Natural killer cell (primary cell): ENCODE results near the gene MKS1. TPM values are rescaled to one million over a fixed set of nuclear protein-coding genes. Genes with fewer than 3 reads are reported as not detected.

Source experiments
- ATAC-seq, 3 donors: fragments of 150-1000 bp in 2 of 3; fragments of 200-7000 bp in 1 of 3; cut with Tn5 transposase; 1 replicate in 1 of 3; 2 replicates in 2 of 3; pipeline ENCODE4 v1.10.0; 2021; ENCODE audit warnings: mild to moderate bottlenecking in 2 of 3, moderate library complexity in 2 of 3
- DNase-seq, 2 donors: peaks; one replicate each; pipeline versions ENCODE4 v3.0.0 to v3.0.0-alpha.2; 2013 to 2021; ENCODE audit warnings: mixed read lengths in 1 of 2
- H3K27ac ChIP-seq: one replicate; pipeline ENCODE4 v1.5.1; 2013; ENCODE audit warnings: mild to moderate bottlenecking, low read length
- H3K27me3 ChIP-seq: one replicate; pipeline ENCODE4 v1.6.1; 2013; ENCODE audit warnings: low read length; ENCODE audit not compliant: control insufficient read depth, insufficient read depth
- H3K36me3 ChIP-seq: one replicate; pipeline ENCODE4 v1.6.1; 2013; ENCODE audit warnings: low read length; ENCODE audit not compliant: control insufficient read depth, insufficient read depth
- H3K4me1 ChIP-seq: one replicate; pipeline ENCODE4 v1.6.1; 2013; ENCODE audit warnings: low read length; ENCODE audit not compliant: control insufficient read depth, insufficient read depth
- H3K4me3 ChIP-seq: one replicate; pipeline ENCODE4 v1.5.1; 2013; ENCODE audit warnings: low read length
- H3K9me3 ChIP-seq: one replicate; pipeline ENCODE4 v1.6.1; 2013; ENCODE audit warnings: low read length; ENCODE audit not compliant: control insufficient read depth, insufficient read depth
- H3K27ac Mint-ChIP-seq, 2 donors: one replicate each; pipeline ENCODE4 v1.8.0; 2022; ENCODE audit warnings: mild to moderate bottlenecking in 2 of 2, mixed read lengths in 2 of 2, moderate library complexity in 1 of 2
- H3K27me3 Mint-ChIP-seq, 2 donors: one replicate each; pipeline ENCODE4 v1.8.0; 2022; ENCODE audit warnings: low read depth in 2 of 2, mixed read lengths in 2 of 2
- H3K36me3 Mint-ChIP-seq: one replicate; pipeline ENCODE4 v1.8.0; 2022; ENCODE audit warnings: mixed read lengths
- H3K4me1 Mint-ChIP-seq, 2 donors: one replicate each; pipeline ENCODE4 v1.8.0; 2022; ENCODE audit warnings: mixed read lengths in 2 of 2
- H3K4me3 Mint-ChIP-seq: one replicate; pipeline ENCODE4 v1.8.0; 2022; ENCODE audit warnings: mild to moderate bottlenecking, moderate library complexity, mixed read lengths
- H3K9me3 Mint-ChIP-seq, 2 donors: one replicate each; pipeline ENCODE4 v1.8.0; 2022; ENCODE audit warnings: mixed read lengths in 2 of 2
- WGBS: methylation state at CpG from one replicate; pipeline ENCODE4 v1.1.7; 2013; ENCODE audit warnings: missing lambda C conversion rate; ENCODE audit not compliant: insufficient coverage; 5-methylcytosine and 5-hydroxymethylcytosine counted together
- intact Hi-C: fragments of 100-400 bp; cut with micrococcal nuclease; formaldehyde crosslinking; loops from one replicate; pipeline ENCODE4 v1.14.2; 2022
- total RNA-seq, 4 donors: library from RNA; stranded (reverse); fragments of 120-200 nt in 1 of 4; gene quantifications; one replicate each; pipeline versions ENCODE4 v1.2.3 to v1.2.4, GENCODE V29; 2013 to 2022
- TF ChIP-seq, protein P1 (sequence below): fragments of 200-600 bp; IDR thresholded peaks from one replicate; pipeline ENCODE4 v1.8.0; 2022; ENCODE audit warnings: antibody characterized with exemption

Gene MKS1
- total RNA-seq, 3 donors from 2014 or later (not counting 1 experiment from before 2014, with no cell fraction given): 4.5 to 10.7 (median 8.5) TPM

DNA sequence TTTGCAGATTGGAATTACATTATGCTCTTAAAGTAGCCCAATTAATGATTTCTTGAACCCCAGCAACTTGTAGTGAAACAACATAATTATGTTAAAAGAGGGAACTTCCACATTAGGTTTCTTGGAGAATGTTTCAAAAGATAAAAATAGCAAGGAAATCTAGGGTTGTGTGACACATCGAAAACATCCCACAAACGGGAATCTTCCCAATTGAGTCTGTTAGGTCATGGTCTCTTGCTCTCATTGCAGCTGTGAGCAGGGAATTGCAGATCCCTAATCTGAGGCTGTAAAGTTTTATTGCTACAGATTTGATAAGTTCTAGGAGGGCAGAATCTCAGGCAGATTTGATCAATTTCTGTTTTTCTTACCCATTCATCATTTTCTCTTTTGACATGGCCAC, 12.6 kb upstream of the MKS1 start:
- intact Hi-C loops: no loop called here
- H3K4me3 Mint-ChIP-seq: no peak overlapping the region
- H3K9me3 Mint-ChIP-seq: no peaks in the 10 kb centered on the region
- no peak overlapping the region for H3K27ac Mint-ChIP-seq
- Histone ChIP-seq H3K4me3 (no peak overlapping the region), H3K4me1 (peaks cover 17% of the 10 kb centered on the region), H3K9me3 (no peaks in the 10 kb centered on the region), H3K27me3 (no peaks in the 10 kb centered on the region), H3K27ac (no peak overlapping the region), H3K36me3 (no peaks in the 10 kb centered on the region)
- H3K27me3 Mint-ChIP-seq: peaks cover 20% of the 10 kb centered on the region in 2 donors
- TF ChIP-seq, protein P1, sequence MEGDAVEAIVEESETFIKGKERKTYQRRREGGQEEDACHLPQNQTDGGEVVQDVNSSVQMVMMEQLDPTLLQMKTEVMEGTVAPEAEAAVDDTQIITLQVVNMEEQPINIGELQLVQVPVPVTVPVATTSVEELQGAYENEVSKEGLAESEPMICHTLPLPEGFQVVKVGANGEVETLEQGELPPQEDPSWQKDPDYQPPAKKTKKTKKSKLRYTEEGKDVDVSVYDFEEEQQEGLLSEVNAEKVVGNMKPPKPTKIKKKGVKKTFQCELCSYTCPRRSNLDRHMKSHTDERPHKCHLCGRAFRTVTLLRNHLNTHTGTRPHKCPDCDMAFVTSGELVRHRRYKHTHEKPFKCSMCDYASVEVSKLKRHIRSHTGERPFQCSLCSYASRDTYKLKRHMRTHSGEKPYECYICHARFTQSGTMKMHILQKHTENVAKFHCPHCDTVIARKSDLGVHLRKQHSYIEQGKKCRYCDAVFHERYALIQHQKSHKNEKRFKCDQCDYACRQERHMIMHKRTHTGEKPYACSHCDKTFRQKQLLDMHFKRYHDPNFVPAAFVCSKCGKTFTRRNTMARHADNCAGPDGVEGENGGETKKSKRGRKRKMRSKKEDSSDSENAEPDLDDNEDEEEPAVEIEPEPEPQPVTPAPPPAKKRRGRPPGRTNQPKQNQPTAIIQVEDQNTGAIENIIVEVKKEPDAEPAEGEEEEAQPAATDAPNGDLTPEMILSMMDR: no peak
- DNase-seq: no peak
- no peaks in the 10 kb centered on the region for H3K4me1 Mint-ChIP-seq
- ATAC-seq: no peak
- WGBS: 62% methylated on average over 2 of the region's 2 CpGs
- no peaks in the 10 kb centered on the region for H3K36me3 Mint-ChIP-seq

DNA sequence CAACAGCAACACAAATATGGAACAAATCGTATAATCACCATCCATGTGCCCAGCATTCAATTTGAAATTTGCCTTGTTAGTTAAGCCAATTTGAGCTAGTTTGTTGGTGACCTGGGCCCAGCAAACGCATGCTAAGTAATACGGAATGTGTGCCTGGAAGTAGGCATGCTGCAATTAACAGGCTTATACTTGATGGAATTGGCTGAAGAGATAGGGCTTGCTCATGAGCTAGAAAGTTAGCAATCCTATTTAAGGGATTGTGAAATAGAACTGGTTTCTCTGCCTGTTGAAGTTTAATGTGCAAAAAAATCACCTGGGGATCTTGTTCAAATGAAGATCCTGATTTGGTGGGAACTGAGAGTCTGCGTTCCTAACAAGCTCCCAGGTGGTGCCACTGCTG, 10.8 kb upstream of the MKS1 start:
- DNase-seq (no peak), ATAC-seq (no peak)
- Histone ChIP-seq H3K36me3 (no peaks in the 10 kb centered on the region), H3K27me3 (no peaks in the 10 kb centered on the region), H3K4me3 (no peak overlapping the region), H3K4me1 (peaks cover 17% of the 10 kb centered on the region), H3K27ac (no peak overlapping the region), H3K9me3 (no peaks in the 10 kb centered on the region)
- Mint-ChIP-seq H3K4me3 (no peak overlapping the region), H3K9me3 (no peaks in the 10 kb centered on the region), H3K36me3 (no peaks in the 10 kb centered on the region), H3K27ac (no peak overlapping the region), H3K27me3 (peaks cover 2 to 12% of the 10 kb centered on the region in 2 donors), H3K4me1 (no peaks in the 10 kb centered on the region)
- intact Hi-C loops: no loop called here
- WGBS: 93% methylated on average over 4 of the region's 4 CpGs
- TF ChIP-seq, protein P1: no peak

DNA sequence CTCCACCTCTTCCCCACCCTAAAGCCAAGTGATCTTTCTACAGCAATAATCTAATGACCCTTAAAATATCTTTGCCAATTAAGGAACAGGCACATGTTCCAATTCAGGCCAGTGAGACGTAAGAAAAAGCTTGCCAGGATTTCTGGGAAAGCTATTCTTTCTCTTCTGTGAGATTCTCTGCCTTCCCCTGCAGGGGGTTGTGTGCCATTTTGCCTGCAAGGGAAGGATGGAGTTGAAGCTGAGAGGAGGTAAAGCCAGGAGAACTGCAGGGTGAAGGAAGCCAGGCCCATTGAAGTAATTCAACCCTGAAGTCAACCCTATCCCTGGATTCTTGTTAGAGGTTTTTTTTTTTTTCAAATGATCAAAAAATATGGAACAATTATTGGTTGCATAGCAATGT, 10.3 kb upstream of the MKS1 start:
- H3K4me3 ChIP-seq: no peak overlapping the region
- H3K4me1 Mint-ChIP-seq: no peaks in the 10 kb centered on the region
- peaks cover 17% of the 10 kb centered on the region for H3K4me1 ChIP-seq
- intact Hi-C loops: no loop called here
- no peak for ATAC-seq
- 89% methylated on average over 1 of the region's 1 CpG for WGBS
- no peaks in the 10 kb centered on the region for H3K27me3 ChIP-seq
- no peaks in the 10 kb centered on the region for H3K9me3 ChIP-seq
- no peak for DNase-seq
- H3K27me3 Mint-ChIP-seq: peaks cover 3 to 14% of the 10 kb centered on the region in 2 donors
- no peaks in the 10 kb centered on the region for H3K36me3 Mint-ChIP-seq
- H3K36me3 ChIP-seq: no peaks in the 10 kb centered on the region
- H3K27ac Mint-ChIP-seq: no peak overlapping the region
- no peaks in the 10 kb centered on the region for H3K9me3 Mint-ChIP-seq
- no peak overlapping the region for H3K27ac ChIP-seq
- no peak overlapping the region for H3K4me3 Mint-ChIP-seq
- TF ChIP-seq, protein P1: no peak

DNA sequence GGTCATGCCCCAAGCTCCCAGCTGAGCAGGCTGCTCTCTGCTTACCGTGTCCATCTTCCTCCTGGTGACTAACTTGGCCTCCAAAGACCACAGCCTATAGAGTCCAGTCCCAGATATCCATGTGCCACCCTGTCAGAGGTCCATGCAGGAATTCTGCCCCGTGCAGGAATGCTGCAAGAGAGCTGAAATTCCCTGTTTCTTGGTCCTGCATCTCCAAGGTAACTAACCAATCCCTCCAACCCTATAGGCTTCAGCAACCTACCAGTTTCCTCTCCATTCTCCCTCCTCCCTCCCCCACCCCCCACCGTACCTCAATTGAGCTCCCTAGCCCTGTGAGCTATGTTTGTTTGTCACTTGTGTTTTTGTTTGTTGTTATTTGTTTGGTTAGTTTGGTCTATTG, 9.6 kb upstream of the MKS1 start:
- Mint-ChIP-seq H3K27me3 (peaks cover 10 to 14% of the 10 kb centered on the region in 2 donors), H3K4me3 (no peak overlapping the region), H3K9me3 (no peaks in the 10 kb centered on the region), H3K36me3 (no peaks in the 10 kb centered on the region), H3K4me1 (no peaks in the 10 kb centered on the region), H3K27ac (no peak overlapping the region)
- intact Hi-C loops: no loop called here
- 67% methylated on average over 2 of the region's 3 CpGs for WGBS
- Histone ChIP-seq H3K4me3 (no peak overlapping the region), H3K27me3 (no peaks in the 10 kb centered on the region), H3K9me3 (no peaks in the 10 kb centered on the region), H3K4me1 (peaks cover 15% of the 10 kb centered on the region), H3K27ac (no peak overlapping the region), H3K36me3 (no peaks in the 10 kb centered on the region)
- DNase-seq: no peak
- TF ChIP-seq, protein P1: no peak
- no peak for ATAC-seq
